IMR-90 (cell line): ENCODE results near the gene DAB1. TPM values are rescaled to one million over a fixed set of nuclear protein-coding genes. Genes with fewer than 3 reads are reported as not detected.

Source experiments
- ATAC-seq: fragments of 200-7000 bp; cut with Tn5 transposase; 2 replicates; pipeline ENCODE4 v1.9.1; 2020; ENCODE audit warnings: low read depth, mild to moderate bottlenecking, moderate library complexity
- BruUV-seq: library from RNA; stranded (reverse); fragments of 400-500 nt; replicated peaks from 2 replicates; lab custom pipeline; 2021; lab: Mats Ljungman, UMichigan
- CTCF ChIA-PET: fragments of 300-600 bp; formaldehyde crosslinking; extraction: SDS; loops from one replicate; lab custom pipeline; 2021; ENCODE audit warnings: antibody characterized with exemption; lab: Yijun Ruan, JAX
- POLR2A ChIA-PET: fragments of 300-600 bp; sonication (Branson Sonifier 250); formaldehyde crosslinking; loops from one replicate; lab custom pipeline; 2022; ENCODE audit warnings: antibody characterized with exemption; ENCODE audit not compliant: unreplicated experiment; lab: Charles Lee
- DNase-seq: peaks from one replicate; pipeline ENCODE4 v3.0.0; 2013
- H2AFZ ChIP-seq: replicated peaks from 2 replicates; pipeline ENCODE3; 2013; ENCODE audit warnings: low read length, mild to moderate bottlenecking; ENCODE audit not compliant: poor library complexity
- H2AK5ac ChIP-seq: 2 replicates; pipeline ENCODE4 v1.6.1; 2013; ENCODE audit warnings: low read depth, low read length, inconsistent platforms
- H2AK9ac ChIP-seq: replicated peaks from 2 replicates; pipeline ENCODE3; 2013; ENCODE audit warnings: mild to moderate bottlenecking, low read depth, low read length, moderate library complexity; ENCODE audit not compliant: poor library complexity
- H2BK120ac ChIP-seq: 2 replicates; pipeline ENCODE4 v1.6.1; 2013; ENCODE audit warnings: low read depth, low read length, inconsistent platforms
- H2BK15ac ChIP-seq: 3 replicates; pipeline ENCODE4 v1.6.1; 2013; ENCODE audit warnings: low read depth, low read length, inconsistent platforms
- H2BK20ac ChIP-seq: 2 replicates; pipeline ENCODE4 v1.6.1; 2013; ENCODE audit warnings: low read depth, mild to moderate bottlenecking, inconsistent platforms, low read length, moderate library complexity
- H2BK5ac ChIP-seq: 2 replicates; pipeline ENCODE4 v1.6.1; 2013; ENCODE audit warnings: mild to moderate bottlenecking, low read depth, low read length, inconsistent platforms; ENCODE audit not compliant: poor library complexity, severe bottlenecking
- H3K14ac ChIP-seq: replicated peaks from 2 replicates; pipeline ENCODE4 v1.6.1; 2013; ENCODE audit warnings: low read depth, low read length, inconsistent platforms
- H3K18ac ChIP-seq: 2 replicates; pipeline ENCODE4 v1.6.1; 2013; ENCODE audit warnings: low read depth, low read length, control low read depth
- H3K23ac ChIP-seq: 2 replicates; pipeline ENCODE4 v1.6.1; 2013; ENCODE audit warnings: low read depth, low read length, inconsistent platforms
- H3K27ac ChIP-seq: 2 replicates; pipeline ENCODE4 v1.5.1; 2013; ENCODE audit warnings: mild to moderate bottlenecking, control low read depth, low read length; ENCODE audit not compliant: insufficient read depth
- H3K27me3 ChIP-seq: 2 replicates; pipeline ENCODE4 v1.6.1; 2013; ENCODE audit warnings: low read length; ENCODE audit not compliant: control insufficient read depth, insufficient read depth
- H3K36me3 ChIP-seq: 2 replicates; pipeline ENCODE4 v1.6.1; 2013; ENCODE audit warnings: low read length, mixed read lengths; ENCODE audit not compliant: control insufficient read depth, insufficient read depth
- H3K4ac ChIP-seq: 2 replicates; pipeline ENCODE4 v1.6.1; 2013; ENCODE audit warnings: low read depth, low read length, inconsistent platforms
- H3K4me1 ChIP-seq: 2 replicates; pipeline ENCODE4 v1.6.1; 2013; ENCODE audit warnings: low read length, mixed read lengths; ENCODE audit not compliant: control insufficient read depth, insufficient read depth
- H3K4me2 ChIP-seq: 2 replicates; pipeline ENCODE4 v1.6.1; 2013; ENCODE audit warnings: low read depth, mild to moderate bottlenecking, control low read depth, low read length, moderate library complexity
- H3K4me3 ChIP-seq: 2 replicates; pipeline ENCODE4 v1.5.1; 2013; ENCODE audit warnings: low read depth, mild to moderate bottlenecking, control low read depth, low read length, moderate library complexity; ENCODE audit not compliant: insufficient read depth
- H3K56ac ChIP-seq: 2 replicates; pipeline ENCODE4 v1.6.1; 2013; ENCODE audit warnings: low read length, inconsistent platforms; ENCODE audit not compliant: insufficient read depth; ENCODE audit errors: extremely low read depth
- H3K79me1 ChIP-seq, 2 experiments: 2 replicates each; pipeline ENCODE4 v1.6.1; 2013; ENCODE audit warnings: low read length in 2 of 2, inconsistent platforms in 1 of 2, low read depth in 1 of 2
- H3K9ac ChIP-seq: 2 replicates; pipeline ENCODE4 v1.6.1; 2013; ENCODE audit warnings: low read depth, low read length, control low read depth
- H3K9me1 ChIP-seq: 2 replicates; pipeline ENCODE4 v1.6.1; 2013; ENCODE audit warnings: low read length, inconsistent platforms; ENCODE audit not compliant: insufficient read depth
- H3K9me3 ChIP-seq: 2 replicates; pipeline ENCODE4 v1.6.1; 2013; ENCODE audit warnings: low read length; ENCODE audit not compliant: control insufficient read depth, insufficient read depth
- H4K20me1 ChIP-seq: 2 replicates; pipeline ENCODE4 v1.6.1; 2013; ENCODE audit warnings: low read length, inconsistent platforms; ENCODE audit not compliant: insufficient read depth
- H4K5ac ChIP-seq: 2 replicates; pipeline ENCODE4 v1.6.1; 2013; ENCODE audit warnings: mild to moderate bottlenecking, low read depth, low read length, control low read depth
- H4K8ac ChIP-seq, 2 experiments: 2 replicates each; pipeline ENCODE4 v1.6.1; 2013; ENCODE audit warnings: low read depth in 2 of 2, low read length in 2 of 2, control low read depth in 1 of 2, inconsistent platforms in 1 of 2
- H4K91ac ChIP-seq: 2 replicates; pipeline ENCODE4 v1.6.1; 2013; ENCODE audit warnings: low read depth, low read length, inconsistent platforms; ENCODE audit not compliant: insufficient read depth
- CHD1 ChIP-seq: IDR thresholded peaks from 2 replicates; pipeline ENCODE4 v1.6.1; 2012; ENCODE audit warnings: low read depth, low read length, improper control_type of control experiment
- CTCF ChIP-seq: conservative IDR thresholded peaks from 2 replicates; pipeline ENCODE4 v1.5.1; 2012; ENCODE audit warnings: mild to moderate bottlenecking, low read depth, low read length, improper control_type of control experiment
- MXI1 ChIP-seq: IDR thresholded peaks from 2 replicates; pipeline ENCODE4 v1.6.1; 2012; ENCODE audit warnings: low read depth, mild to moderate bottlenecking, low read length, moderate library complexity, borderline replicate concordance
- WGBS, 2 experiments: methylation state at CpG; one replicate each; pipeline versions ENCODE4 v1.1.5 to v1.1.7; 2013; ENCODE audit warnings: missing lambda C conversion rate in 2 of 2; ENCODE audit not compliant: insufficient read length in 1 of 2; ENCODE audit errors: extremely low coverage in 2 of 2; 5-methylcytosine and 5-hydroxymethylcytosine counted together
- dilution Hi-C: fragments of 300-500 bp; cut with HindIII; formaldehyde crosslinking; loops from one replicate; pipeline ENCODE4 v1.14.3; 2018; ENCODE audit warnings: low sequenced_read_pairs; ENCODE audit not compliant: unreplicated experiment
- in situ Hi-C: fragments of 300-500 bp; cut with MboI; formaldehyde crosslinking; loops from 3 replicates; pipeline ENCODE4 v1.14.3; 2019; ENCODE audit warnings: low sequenced_read_pairs, inconsistent platforms, mixed read lengths
- intact Hi-C: fragments of 100-400 bp; cut with micrococcal nuclease; formaldehyde crosslinking; loops from 2 replicates; pipeline ENCODE4 v1.10.0; 2022
- polyA plus RNA-seq, 3 experiments: library from polyadenylated mRNA; depleted of rRNA; stranded (reverse); fragments of >200 nt; gene quantifications; 2 replicates each; pipeline ENCODE4 v1.2.3, GENCODE V29; 2012; ENCODE audit warnings: low replicate concordance in 1 of 3
- total RNA-seq: library from RNA; depleted of rRNA; stranded (reverse); fragments of >200 nt; gene quantifications from 2 replicates; pipeline ENCODE4 v1.2.3, GENCODE V29; 2012

The DAB1 gene
- total and polyA plus RNA-seq, 2 of the 4 experiments (the other 2 are of a cell fraction), result 0.18 to 0.41 TPM

GRCh38 chr1:57312869-57313268 is 111.0 kb downstream of the DAB1 start:
- Histone ChIP-seq H3K9me3 (no peaks in the 10 kb centered on the region), H3K4me1 (no peaks in the 10 kb centered on the region), H4K5ac (no peak overlapping the region), H4K8ac (no peak overlapping the region), H3K9ac (no peak overlapping the region), H3K56ac (no peak overlapping the region), H2AFZ (no peak overlapping the region), H3K18ac (no peak overlapping the region), H2BK5ac (no peak overlapping the region), H3K9me1 (no peaks in the 10 kb centered on the region), H3K4me3 (no peak overlapping the region), H3K14ac (no peak overlapping the region), H4K20me1 (no peaks in the 10 kb centered on the region), H3K27ac (no peak overlapping the region), H2AK9ac (no peak overlapping the region), H2BK120ac (no peak overlapping the region), H3K79me1 (no peaks in the 10 kb centered on the region), H2BK15ac (no peak overlapping the region), H3K4ac (no peak overlapping the region), H3K23ac (no peak overlapping the region), H3K4me2 (no peak overlapping the region), H3K36me3 (no peaks in the 10 kb centered on the region), H3K27me3 (no peaks in the 10 kb centered on the region), H2BK20ac (no peak overlapping the region), H2AK5ac (no peak overlapping the region), H4K91ac (no peak overlapping the region)
- TF ChIP-seq CHD1 (no peak), MXI1 (no peak), CTCF (no peak)
- BruUV-seq, result no TSS peak
- in situ Hi-C loops (no loop called here), dilution Hi-C loops (no loop called here), intact Hi-C loops (no loop called here)
- DNase-seq (no peak), ATAC-seq (no peak)
- ChIA-PET CTCF (no interaction called here), POLR2A (no interaction called here)
- WGBS, 2 experiments, result 63% methylated on average over 2 of the region's 7 CpGs; no CpG with 5 or more reads in 1 of the 2 experiments
